Large intestine (tissue), 12 donors: Measurements from ENCODE around the gene TSPEAR. TPM values are rescaled to one million over a fixed set of nuclear protein-coding genes. Genes with fewer than 3 reads are reported as not detected.

Source experiments
- DNase-seq, 2 donors: peaks; one replicate each; pipeline versions ENCODE4 v3.0.0 to v3.0.0-alpha.2; 2013
- H3K27ac ChIP-seq: one replicate; pipeline ENCODE4 v1.5.1; 2013; ENCODE audit warnings: low read length
- H3K27me3 ChIP-seq: 2 replicates; pipeline ENCODE4 v1.6.1; 2013; ENCODE audit warnings: low read length; ENCODE audit not compliant: control insufficient read depth, insufficient read depth
- H3K36me3 ChIP-seq: 2 replicates; pipeline ENCODE4 v1.6.1; 2013; ENCODE audit warnings: low read length; ENCODE audit not compliant: control insufficient read depth, insufficient read depth
- H3K4me1 ChIP-seq: one replicate; pipeline ENCODE4 v1.6.1; 2013; ENCODE audit warnings: low read length; ENCODE audit not compliant: control insufficient read depth, insufficient read depth
- H3K4me3 ChIP-seq: one replicate; pipeline ENCODE4 v1.5.1; 2013; ENCODE audit warnings: low read length
- H3K9me3 ChIP-seq: one replicate; pipeline ENCODE4 v1.6.1; 2013; ENCODE audit warnings: mild to moderate bottlenecking, low read depth, low read length, moderate library complexity; ENCODE audit not compliant: control insufficient read depth
- WGBS: methylation state at CpG from one replicate; pipeline ENCODE4 v1.1.5; 2013; ENCODE audit warnings: low lambda C conversion rate; ENCODE audit not compliant: insufficient coverage; 5-methylcytosine and 5-hydroxymethylcytosine counted together
- long read RNA-seq, 11 donors: transcript quantifications; one replicate each; lab custom pipeline, GENCODE V29; 2026
- polyA plus RNA-seq: library from polyadenylated mRNA; unstranded; fragments of 120-200 nt; gene quantifications from one replicate; pipeline ENCODE4 v1.2.1, GENCODE V29; 2013

Gene TSPEAR
- 0.55 TPM for polyA plus RNA-seq
- long read RNA-seq, donor 1, result 0 reads
- long read RNA-seq, donor 2, result 0 reads
- long read RNA-seq, donor 3, result 0 reads
- long read RNA-seq, donor 4, result 0 reads
- long read RNA-seq, donor 5, result 0 reads
- long read RNA-seq, donor 6, result 0 reads
- long read RNA-seq, donor 7, result 0 reads
- long read RNA-seq, donor 8, result 0 reads
- long read RNA-seq, donor 9, result 0 reads
- long read RNA-seq, donor 10, result 0 reads
- long read RNA-seq, donor 11, result 0 reads

DNA sequence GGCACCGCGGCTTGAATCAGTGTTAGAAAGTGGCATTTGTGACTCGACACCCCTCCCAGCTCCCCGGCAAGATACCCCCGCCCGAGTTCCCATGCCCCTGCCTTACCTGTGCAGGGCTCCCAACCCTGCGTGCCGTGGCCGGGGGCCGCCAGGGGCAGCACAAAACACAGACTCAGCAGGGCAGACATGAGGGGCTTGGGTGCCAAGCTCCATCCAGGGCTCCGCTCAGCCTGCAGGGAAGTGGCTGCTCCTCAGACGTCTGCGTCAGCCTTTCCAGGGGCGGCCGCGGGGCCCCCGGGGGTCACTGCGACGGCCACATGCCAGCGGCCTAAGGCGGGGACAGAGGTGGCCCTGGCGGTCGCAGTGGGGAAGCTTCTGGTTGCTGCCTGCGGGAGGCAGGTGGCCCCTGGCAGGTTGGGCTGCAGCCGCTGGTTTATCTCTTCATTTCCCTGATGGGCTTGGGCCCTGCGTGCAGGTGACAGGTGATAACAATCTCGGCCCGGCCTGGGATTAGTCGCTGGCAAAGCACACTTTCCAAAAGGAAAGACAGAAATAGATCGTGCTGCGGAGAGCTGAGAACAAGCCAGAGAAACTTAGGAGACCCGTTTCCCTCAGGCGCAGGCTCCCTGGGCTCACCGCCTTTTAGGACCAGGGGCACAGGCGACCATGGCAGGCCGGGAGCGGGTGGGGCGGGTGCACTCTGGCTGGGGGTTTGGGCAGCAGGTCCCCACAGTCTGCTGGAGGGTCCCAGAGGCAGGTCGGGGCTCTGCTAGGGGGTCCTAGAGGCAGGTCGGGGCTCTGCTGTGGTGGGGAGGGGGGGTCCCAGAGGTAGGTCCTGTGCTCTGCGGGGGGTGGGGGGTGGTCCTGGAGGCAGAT lies at the start of gene TSPEAR:
TSS of gene TSPEAR (minus strand) at position 246 of the 876 bp plus-strand sequence. CDS start at position 188, 58 bp downstream.
- peak in 1 of 2 donors; percentile 6 for DNase-seq
- no peak within 1 kb of the TSS for H3K27ac ChIP-seq
- peaks cover 91% of the 10 kb centered on the region for H3K27me3 ChIP-seq
- no peak within 1 kb of the TSS for H3K4me3 ChIP-seq
- no CpG with 5 or more reads among the region's 41 CpGs for WGBS
- peaks cover 10% of the 10 kb centered on the region for H3K4me1 ChIP-seq
- peaks cover 5% of the 10 kb centered on the region for H3K9me3 ChIP-seq
- H3K36me3 ChIP-seq, result no peaks in the 10 kb centered on the region

DNA sequence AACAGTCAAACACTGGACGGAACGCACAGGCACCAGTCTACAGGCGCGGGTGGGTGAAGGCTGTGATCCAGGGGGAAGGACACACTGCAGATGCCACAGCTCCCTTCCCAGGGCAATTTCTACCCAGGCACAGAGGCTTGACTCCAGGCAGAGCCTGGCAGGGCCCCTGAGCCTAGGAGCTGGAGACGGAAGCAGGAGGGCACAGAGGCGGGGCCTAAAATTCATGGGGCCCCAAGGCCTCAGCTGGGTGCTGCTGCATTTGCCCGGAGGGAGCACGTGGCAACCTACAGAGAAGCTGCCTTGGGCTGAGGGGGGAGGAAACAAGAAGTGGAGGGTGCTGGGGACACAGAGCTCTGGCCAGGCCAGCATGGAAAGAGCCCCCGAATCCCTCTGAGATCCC lies 49.0 kb upstream of the TSPEAR start:
- no CpG with 5 or more reads among the region's 9 CpGs for WGBS
- H3K27ac ChIP-seq, result no peak overlapping the region
- no peaks in the 10 kb centered on the region for H3K27me3 ChIP-seq
- H3K36me3 ChIP-seq, result no peaks in the 10 kb centered on the region
- H3K4me3 ChIP-seq, result no peak overlapping the region
- DNase-seq, result no peak
- no peaks in the 10 kb centered on the region for H3K4me1 ChIP-seq
- H3K9me3 ChIP-seq, result no peaks in the 10 kb centered on the region

DNA sequence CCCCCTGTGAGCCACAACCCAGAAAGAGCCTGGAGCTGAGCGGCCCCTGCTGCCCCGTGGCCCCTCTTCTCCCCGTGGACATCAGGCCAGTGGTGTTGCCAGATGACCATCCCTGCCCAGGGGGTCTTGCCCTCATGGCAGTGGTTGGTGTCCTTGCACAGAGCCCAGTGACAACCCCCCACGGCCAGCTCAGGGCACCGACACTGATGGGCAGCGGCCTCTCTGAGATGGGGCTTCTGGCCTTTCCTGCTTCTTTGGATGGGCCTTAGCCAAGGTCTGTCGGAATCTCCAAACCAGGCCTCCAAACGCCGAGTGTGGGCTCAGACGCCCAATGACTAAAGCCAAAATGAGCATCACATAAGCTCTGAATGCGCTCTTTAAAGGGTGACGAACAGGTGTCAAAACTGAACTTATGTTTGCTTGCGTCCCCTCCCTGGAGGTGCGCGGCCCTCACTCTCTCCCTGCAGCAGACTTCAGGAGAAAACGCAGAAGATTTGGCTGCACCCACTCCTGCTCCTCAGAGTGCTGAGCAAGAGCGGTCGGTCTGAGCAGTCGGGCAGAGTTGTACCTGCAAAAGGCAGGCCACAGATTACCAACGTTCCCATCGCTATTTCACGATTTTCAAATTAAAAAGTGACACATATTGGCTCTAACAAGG lies 48.4 kb upstream of the TSPEAR start:
- H3K9me3 ChIP-seq, result no peaks in the 10 kb centered on the region
- 100% methylated on average over 2 of the region's 22 CpGs for WGBS
- H3K27ac ChIP-seq, result no peak overlapping the region

DNA sequence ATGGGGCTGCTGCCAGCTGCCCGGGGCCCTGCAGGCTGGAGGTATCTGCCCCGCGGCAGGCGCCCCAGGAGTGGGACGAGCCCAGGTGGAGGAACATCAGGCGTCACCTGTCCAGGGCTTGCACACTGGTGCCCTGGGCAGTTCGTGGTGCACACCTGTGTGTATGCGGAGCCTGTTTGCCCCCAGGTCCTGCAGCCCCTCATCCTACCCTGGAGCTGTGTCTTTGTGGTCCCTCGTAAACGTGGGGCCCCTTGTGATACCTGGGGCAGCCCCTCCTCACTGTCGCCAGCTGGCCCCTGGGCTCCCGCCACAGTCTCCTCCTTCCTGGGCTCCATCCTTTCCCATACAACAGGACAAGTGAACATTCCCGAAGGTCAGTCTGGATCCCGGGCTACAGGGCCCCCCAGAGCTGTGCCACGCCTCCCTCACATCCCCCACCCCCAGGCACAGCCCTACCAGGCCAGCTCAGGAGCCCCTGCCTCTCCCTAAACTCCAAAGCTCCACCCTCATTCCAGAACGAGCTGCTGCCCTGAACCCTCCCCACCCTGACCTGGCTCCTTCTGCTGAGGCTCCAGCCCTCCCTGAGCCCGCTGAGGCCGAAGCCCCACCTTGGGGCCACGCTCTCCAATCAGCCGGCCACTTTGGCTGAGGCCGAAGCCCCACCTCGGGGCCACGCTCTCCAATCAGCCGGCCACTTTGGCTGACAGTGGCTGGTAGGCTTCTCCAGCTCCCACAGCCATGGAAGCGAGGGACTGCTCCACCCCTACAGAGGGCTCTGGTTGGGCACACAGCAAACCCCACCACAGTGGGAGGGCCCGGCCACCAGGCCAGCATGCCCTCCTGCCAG lies 47.6 kb upstream of the TSPEAR start:
- no peaks in the 10 kb centered on the region for H3K36me3 ChIP-seq
- no peak overlapping the region for H3K4me3 ChIP-seq
- H3K27ac ChIP-seq, result no peak overlapping the region
- H3K27me3 ChIP-seq, result no peaks in the 10 kb centered on the region
- no peak for DNase-seq
- H3K9me3 ChIP-seq, result no peaks in the 10 kb centered on the region
- no peaks in the 10 kb centered on the region for H3K4me1 ChIP-seq
- 20% methylated on average over 1 of the region's 26 CpGs for WGBS

More for the DNA sequence above, 48.4 kb upstream of the TSPEAR start:
- H3K27me3 ChIP-seq, result no peaks in the 10 kb centered on the region
- H3K4me1 ChIP-seq, result no peaks in the 10 kb centered on the region
- DNase-seq, result no peak
- H3K36me3 ChIP-seq, result no peaks in the 10 kb centered on the region
- H3K4me3 ChIP-seq, result no peak overlapping the region

DNA sequence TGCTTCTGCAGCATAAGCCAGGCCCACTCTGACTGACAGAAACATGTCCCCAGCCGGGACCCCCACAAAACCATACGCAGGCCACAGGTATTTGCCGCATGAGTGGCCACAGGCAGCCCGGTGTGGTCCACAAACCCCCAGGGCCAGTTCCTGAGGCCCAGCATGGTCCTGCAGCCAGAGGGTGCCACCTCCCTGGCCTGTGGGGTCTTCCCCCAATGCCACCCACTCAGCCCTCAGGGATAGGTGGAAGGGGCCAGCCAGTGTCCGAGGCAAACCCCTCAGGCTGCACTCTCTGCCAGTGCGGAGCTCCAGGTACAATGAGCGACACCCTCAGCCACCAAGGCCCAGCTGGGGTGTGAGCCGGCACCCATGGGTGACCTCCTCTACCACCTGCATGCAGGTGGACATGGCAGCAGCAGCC lies 46.8 kb upstream of the TSPEAR start:
- Histone ChIP-seq H3K27me3 (no peaks in the 10 kb centered on the region), H3K27ac (no peak overlapping the region), H3K4me1 (no peaks in the 10 kb centered on the region), H3K36me3 (no peaks in the 10 kb centered on the region), H3K4me3 (no peak overlapping the region), H3K9me3 (no peaks in the 10 kb centered on the region)
- no peak for DNase-seq
- no CpG with 5 or more reads among the region's 8 CpGs for WGBS

DNA sequence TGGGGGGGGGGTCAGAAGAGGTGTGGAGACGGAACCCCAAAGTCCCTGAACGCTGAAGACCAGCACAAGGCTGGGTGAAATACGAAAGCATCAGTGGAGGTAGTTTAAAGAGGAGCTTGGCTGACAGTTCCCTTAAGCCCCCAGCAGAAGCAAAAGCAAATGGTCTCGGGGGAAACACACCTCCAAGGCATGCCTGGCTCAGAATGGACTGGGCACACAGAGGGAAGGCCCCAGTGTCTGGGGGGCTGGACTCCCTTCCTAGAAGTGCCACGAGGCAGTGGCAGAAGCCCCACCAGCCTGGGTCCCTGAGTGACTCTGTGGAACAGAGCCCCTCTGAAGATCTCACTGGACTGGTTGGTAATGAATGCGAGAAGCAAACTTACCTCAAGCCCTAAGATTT lies 46.4 kb upstream of the TSPEAR start:
- no peaks in the 10 kb centered on the region for H3K36me3 ChIP-seq
- no peak overlapping the region for H3K27ac ChIP-seq
- H3K9me3 ChIP-seq, result no peaks in the 10 kb centered on the region
- no CpG with 5 or more reads among the region's 6 CpGs for WGBS
- H3K27me3 ChIP-seq, result no peaks in the 10 kb centered on the region
- DNase-seq, result no peak
- H3K4me1 ChIP-seq, result no peaks in the 10 kb centered on the region
- no peak overlapping the region for H3K4me3 ChIP-seq

DNA sequence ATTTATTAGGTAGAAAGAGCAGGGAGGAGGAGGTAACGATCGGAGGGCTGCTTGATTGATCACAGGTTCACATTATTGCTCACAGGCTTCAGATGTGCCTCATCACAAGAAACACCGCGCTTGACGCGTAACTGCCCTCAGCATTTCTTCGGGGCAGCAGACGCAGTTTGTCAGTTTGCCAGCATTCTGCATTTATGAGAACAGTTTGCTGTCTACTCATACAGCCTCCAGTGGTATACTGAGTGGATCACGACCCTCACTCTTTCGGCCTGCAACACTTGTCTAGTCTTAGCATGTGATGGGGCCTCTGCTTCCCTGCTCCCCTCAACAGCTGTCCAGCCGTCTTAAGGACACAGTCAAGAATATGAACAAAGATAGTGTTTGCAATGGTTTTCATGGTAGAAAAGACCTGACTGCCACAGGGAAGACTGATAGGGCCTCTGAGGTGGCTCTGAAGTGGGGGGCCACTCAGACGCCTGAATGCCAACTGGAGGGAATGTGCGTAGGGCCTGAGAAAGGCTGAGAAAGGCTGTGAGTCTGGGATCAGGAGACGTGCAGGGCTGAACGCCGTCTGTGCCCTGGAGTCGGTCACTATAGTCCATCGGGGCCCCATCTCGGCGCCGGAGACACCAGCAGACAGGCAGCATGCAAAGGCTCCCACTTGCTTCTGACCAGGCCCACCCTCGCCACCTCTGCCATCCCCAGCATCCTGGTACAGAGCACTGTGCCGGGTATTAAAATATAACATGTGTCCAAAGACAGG lies 45.2 kb upstream of the TSPEAR start:
- DNase-seq, result no peak
- 86% methylated on average over 1 of the region's 23 CpGs for WGBS
- Histone ChIP-seq H3K4me1 (no peaks in the 10 kb centered on the region), H3K9me3 (no peaks in the 10 kb centered on the region), H3K4me3 (no peak overlapping the region), H3K27me3 (no peaks in the 10 kb centered on the region), H3K36me3 (no peaks in the 10 kb centered on the region), H3K27ac (no peak overlapping the region)

DNA sequence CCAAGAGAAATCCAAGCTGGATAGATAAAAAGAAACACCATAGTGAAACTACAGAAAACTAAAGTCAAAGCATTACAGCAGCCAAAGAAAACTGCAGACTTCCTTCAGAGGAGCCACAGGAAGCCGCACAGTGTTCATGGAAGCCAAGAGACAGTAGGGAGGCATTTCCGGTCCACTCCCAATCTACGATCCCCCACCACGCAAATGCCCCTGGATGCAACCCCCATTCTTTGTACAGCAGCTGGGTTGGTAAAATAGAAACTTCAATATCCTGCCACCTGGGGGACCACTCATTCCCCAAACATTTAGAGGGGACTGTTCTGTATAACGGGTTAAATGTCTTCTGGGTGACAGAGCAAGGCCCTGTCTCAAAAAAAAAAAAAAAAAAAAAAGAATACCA lies 43.9 kb upstream of the TSPEAR start:
- DNase-seq, result no peak
- Histone ChIP-seq H3K4me3 (no peak overlapping the region), H3K4me1 (no peaks in the 10 kb centered on the region), H3K27me3 (no peaks in the 10 kb centered on the region), H3K36me3 (no peaks in the 10 kb centered on the region), H3K9me3 (no peaks in the 10 kb centered on the region), H3K27ac (no peak overlapping the region)
- WGBS, result no CpG with 5 or more reads among the region's 5 CpGs

DNA sequence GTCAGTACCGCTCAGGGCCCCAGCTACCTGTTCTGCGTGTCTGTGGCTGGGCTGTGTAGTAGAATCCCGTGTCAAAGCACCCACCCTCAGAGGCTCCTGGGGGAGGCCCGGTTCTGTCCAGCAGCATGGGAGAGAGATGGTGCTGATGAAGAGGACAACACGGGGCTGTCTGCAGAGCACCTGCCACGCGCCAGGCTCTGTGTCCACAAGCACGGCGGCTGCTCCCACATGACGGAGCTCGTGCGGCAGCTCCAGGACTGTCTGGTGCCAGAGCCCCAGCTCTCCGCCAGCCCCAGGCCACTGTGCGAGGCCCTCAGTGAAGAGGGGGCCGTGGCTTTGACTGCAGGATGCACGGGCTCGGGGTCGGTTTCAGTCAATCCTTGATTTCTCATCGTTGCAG lies 42.0 kb upstream of the TSPEAR start:
- H3K36me3 ChIP-seq, result no peaks in the 10 kb centered on the region
- no peak for DNase-seq
- H3K9me3 ChIP-seq, result no peaks in the 10 kb centered on the region
- WGBS, result no CpG with 5 or more reads among the region's 19 CpGs
- no peaks in the 10 kb centered on the region for H3K4me1 ChIP-seq
- H3K27ac ChIP-seq, result no peak overlapping the region
- peaks cover 15% of the 10 kb centered on the region for H3K27me3 ChIP-seq
- no peak overlapping the region for H3K4me3 ChIP-seq
